ENCODE data around the gene TOB1.

GRCh38 chr17:50881182-50881581, 15.0 kb upstream of the TOB1 start:
- no peak for TF ChIP-seq MAX (IDR thresholded peaks at IDR 0.05; ENCODE audit: low read depth)
- TF ChIP-seq CTCF (IDR thresholded peaks at IDR 0.05) = no peak
- no peak for TF ChIP-seq RAD21 (IDR thresholded peaks at IDR 0.05; ENCODE audit: low read length)
- TF ChIP-seq TAF1 (IDR thresholded peaks at IDR 0.05; ENCODE audit: borderline replicate concordance, low read depth, low read length) = no peak
- TF ChIP-seq USF1 (IDR thresholded peaks at IDR 0.05; ENCODE audit: borderline replicate concordance, low read depth) = no peak
- no peak for TF ChIP-seq YY1 (IDR thresholded peaks at IDR 0.05; ENCODE audit: low read depth)
- TF ChIP-seq ELF1 (IDR thresholded peaks at IDR 0.05) = no peak
- no peak for TF ChIP-seq EP300 (IDR thresholded peaks at IDR 0.05; ENCODE audit: borderline replicate concordance in 1 of 2, low read depth in 1 of 2, low read length in 1 of 2)
- no peak for TF ChIP-seq EZH2phosphoT487 (IDR thresholded peaks at IDR 0.05; ENCODE audit: borderline replicate concordance, low read depth)
- no peak for TF ChIP-seq RFX5 (IDR thresholded peaks at IDR 0.05; ENCODE audit: low read length)
- no peak for TF ChIP-seq REST (IDR thresholded peaks at IDR 0.05; ENCODE audit: low read depth, low read length)
- no peak for TF ChIP-seq FOXM1 (IDR thresholded peaks at IDR 0.05; ENCODE audit: low read depth)
- no peak for TF ChIP-seq POLR2AphosphoS5 (IDR thresholded peaks at IDR 0.05; ENCODE audit: low read depth, low read length)
